ENCODE measurements around the gene TET2.

DNA sequence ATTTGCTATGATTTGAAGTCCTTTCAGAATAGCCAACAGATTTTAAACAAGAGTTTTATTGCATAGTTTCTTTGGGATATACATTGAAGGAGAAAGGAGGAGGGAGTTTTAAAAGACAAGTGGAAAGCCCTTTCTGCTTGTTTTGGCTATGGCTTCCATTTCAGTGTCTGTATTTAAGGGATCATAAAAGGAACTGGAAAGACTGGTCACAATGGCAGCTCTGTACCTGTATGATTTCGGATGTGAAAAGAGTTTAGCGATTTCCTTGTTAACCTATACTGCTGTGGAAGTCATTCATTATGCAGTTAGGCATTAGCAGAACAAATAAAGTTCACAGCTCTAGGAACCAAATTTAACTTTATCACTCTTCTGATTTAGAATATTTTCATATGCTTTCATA is 60.7 kb downstream of the TET2 start:
- TF ChIP-seq, protein P1, sequence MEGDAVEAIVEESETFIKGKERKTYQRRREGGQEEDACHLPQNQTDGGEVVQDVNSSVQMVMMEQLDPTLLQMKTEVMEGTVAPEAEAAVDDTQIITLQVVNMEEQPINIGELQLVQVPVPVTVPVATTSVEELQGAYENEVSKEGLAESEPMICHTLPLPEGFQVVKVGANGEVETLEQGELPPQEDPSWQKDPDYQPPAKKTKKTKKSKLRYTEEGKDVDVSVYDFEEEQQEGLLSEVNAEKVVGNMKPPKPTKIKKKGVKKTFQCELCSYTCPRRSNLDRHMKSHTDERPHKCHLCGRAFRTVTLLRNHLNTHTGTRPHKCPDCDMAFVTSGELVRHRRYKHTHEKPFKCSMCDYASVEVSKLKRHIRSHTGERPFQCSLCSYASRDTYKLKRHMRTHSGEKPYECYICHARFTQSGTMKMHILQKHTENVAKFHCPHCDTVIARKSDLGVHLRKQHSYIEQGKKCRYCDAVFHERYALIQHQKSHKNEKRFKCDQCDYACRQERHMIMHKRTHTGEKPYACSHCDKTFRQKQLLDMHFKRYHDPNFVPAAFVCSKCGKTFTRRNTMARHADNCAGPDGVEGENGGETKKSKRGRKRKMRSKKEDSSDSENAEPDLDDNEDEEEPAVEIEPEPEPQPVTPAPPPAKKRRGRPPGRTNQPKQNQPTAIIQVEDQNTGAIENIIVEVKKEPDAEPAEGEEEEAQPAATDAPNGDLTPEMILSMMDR (IDR thresholded peaks at IDR 0.05) = no peak
- no peak for TF ChIP-seq POLR2A (IDR thresholded peaks at IDR 0.05)
